GM12878 (cell line): ENCODE data around the gene LEP.
"Not testable (repeated sequence)": the region's sequence is repeated elsewhere in the genome, so short reads cannot be mapped to it uniquely, and the experiment has no call there.

ENCODE experiments used
- CTCF ChIP-seq, 3 experiments: IDR thresholded peaks in 2 of 3; conservative IDR thresholded peaks in 1 of 3; 2 replicates each; pipeline ENCODE4 v1.5.1; 2011; ENCODE audit warnings: low read depth in 3 of 3, low read length in 3 of 3, mild to moderate bottlenecking in 3 of 3, control low read depth in 2 of 3, moderate library complexity in 2 of 3, inconsistent platforms in 1 of 3, mixed read lengths in 1 of 3; ENCODE audit not compliant: control insufficient read depth in 2 of 3, insufficient read depth in 1 of 3; ENCODE audit errors: extremely low read depth in 1 of 3
- EZH2 ChIP-seq: IDR thresholded peaks from 2 replicates; pipeline ENCODE4 v1.6.1; 2012; ENCODE audit warnings: low read depth, mild to moderate bottlenecking, control low read depth, inconsistent platforms, low read length, borderline replicate concordance; ENCODE audit not compliant: control insufficient read depth
- GABPA ChIP-seq: IDR thresholded peaks from 2 replicates; pipeline ENCODE4 v1.6.1; 2014; ENCODE audit warnings: antibody characterized with exemption, low read depth, mild to moderate bottlenecking, inconsistent platforms
- NFXL1 ChIP-seq: fragments of 450-650 bp; IDR thresholded peaks from 2 replicates; pipeline ENCODE4 v1.6.1; 2017; ENCODE audit warnings: antibody characterized with exemption, mild to moderate bottlenecking, borderline replicate concordance
- POLR2AphosphoS5 ChIP-seq: IDR thresholded peaks from 2 replicates; pipeline ENCODE4 v1.6.1; 2011; ENCODE audit warnings: mild to moderate bottlenecking, low read length, inconsistent platforms
- RBBP5 ChIP-seq: fragments of 200-600 bp; sonication (generic); conservative IDR thresholded peaks from 2 replicates; pipeline ENCODE4 v1.6.1; 2016
- REST ChIP-seq: IDR thresholded peaks from 2 replicates; pipeline ENCODE4 v1.6.1; 2012; ENCODE audit warnings: mild to moderate bottlenecking, low read depth, low read length
- SRF ChIP-seq, 2 experiments: IDR thresholded peaks; 2 replicates each; pipeline ENCODE4 v1.6.1; 2011; ENCODE audit warnings: low read depth in 2 of 2, low read length in 2 of 2, mild to moderate bottlenecking in 1 of 2, moderate library complexity in 1 of 2
- TAF1 ChIP-seq: IDR thresholded peaks from 2 replicates; pipeline ENCODE4 v1.6.1; 2011; ENCODE audit warnings: mild to moderate bottlenecking, low read depth, low read length, borderline replicate concordance
- TCF7 ChIP-seq: IDR thresholded peaks from 2 replicates; pipeline ENCODE4 v1.6.1; 2014; ENCODE audit warnings: antibody characterized with exemption, borderline replicate concordance
- USF1 ChIP-seq: IDR thresholded peaks from 2 replicates; pipeline ENCODE4 v1.6.1; 2011; ENCODE audit warnings: borderline replicate concordance, low read depth, mild to moderate bottlenecking, moderate library complexity, mixed read lengths, low read length; ENCODE audit not compliant: insufficient read depth; ENCODE audit errors: extremely low read length
- TF ChIP-seq, protein P1 (sequence below): fragments of 450-650 bp; IDR thresholded peaks from 2 replicates; pipeline ENCODE4 v1.6.1; 2017; ENCODE audit warnings: mild to moderate bottlenecking, moderate library complexity
- TF ChIP-seq, protein P2 (sequence below): IDR thresholded peaks from 2 replicates; pipeline ENCODE4 v1.6.1; 2011; ENCODE audit warnings: mild to moderate bottlenecking, low read depth, low read length, moderate library complexity; ENCODE audit not compliant: insufficient replicate concordance
- TF ChIP-seq, protein P3 (sequence below): fragments of 450-650 bp; conservative IDR thresholded peaks from 2 replicates; pipeline ENCODE4 v1.6.1; 2017; ENCODE audit warnings: mild to moderate bottlenecking, moderate library complexity

- not testable (repeated sequence) for TF ChIP-seq CTCF (IDR thresholded peaks at IDR 0.05 in 2 of 3, conservative IDR thresholded peaks at IDR 0.05 in 1 of 3; ENCODE audit: control insufficient read depth in 2 of 3, extremely low read depth in 1 of 3, insufficient read depth in 1 of 3, low read depth in 3 of 3, low read length in 3 of 3); NFXL1; GABPA; TAF1; SRF (IDR thresholded peaks at IDR 0.05; ENCODE audit: low read depth in 2 of 2, low read length in 2 of 2); POLR2AphosphoS5; TCF7; REST; RBBP5; USF1; EZH2
- TF ChIP-seq, protein P1, sequence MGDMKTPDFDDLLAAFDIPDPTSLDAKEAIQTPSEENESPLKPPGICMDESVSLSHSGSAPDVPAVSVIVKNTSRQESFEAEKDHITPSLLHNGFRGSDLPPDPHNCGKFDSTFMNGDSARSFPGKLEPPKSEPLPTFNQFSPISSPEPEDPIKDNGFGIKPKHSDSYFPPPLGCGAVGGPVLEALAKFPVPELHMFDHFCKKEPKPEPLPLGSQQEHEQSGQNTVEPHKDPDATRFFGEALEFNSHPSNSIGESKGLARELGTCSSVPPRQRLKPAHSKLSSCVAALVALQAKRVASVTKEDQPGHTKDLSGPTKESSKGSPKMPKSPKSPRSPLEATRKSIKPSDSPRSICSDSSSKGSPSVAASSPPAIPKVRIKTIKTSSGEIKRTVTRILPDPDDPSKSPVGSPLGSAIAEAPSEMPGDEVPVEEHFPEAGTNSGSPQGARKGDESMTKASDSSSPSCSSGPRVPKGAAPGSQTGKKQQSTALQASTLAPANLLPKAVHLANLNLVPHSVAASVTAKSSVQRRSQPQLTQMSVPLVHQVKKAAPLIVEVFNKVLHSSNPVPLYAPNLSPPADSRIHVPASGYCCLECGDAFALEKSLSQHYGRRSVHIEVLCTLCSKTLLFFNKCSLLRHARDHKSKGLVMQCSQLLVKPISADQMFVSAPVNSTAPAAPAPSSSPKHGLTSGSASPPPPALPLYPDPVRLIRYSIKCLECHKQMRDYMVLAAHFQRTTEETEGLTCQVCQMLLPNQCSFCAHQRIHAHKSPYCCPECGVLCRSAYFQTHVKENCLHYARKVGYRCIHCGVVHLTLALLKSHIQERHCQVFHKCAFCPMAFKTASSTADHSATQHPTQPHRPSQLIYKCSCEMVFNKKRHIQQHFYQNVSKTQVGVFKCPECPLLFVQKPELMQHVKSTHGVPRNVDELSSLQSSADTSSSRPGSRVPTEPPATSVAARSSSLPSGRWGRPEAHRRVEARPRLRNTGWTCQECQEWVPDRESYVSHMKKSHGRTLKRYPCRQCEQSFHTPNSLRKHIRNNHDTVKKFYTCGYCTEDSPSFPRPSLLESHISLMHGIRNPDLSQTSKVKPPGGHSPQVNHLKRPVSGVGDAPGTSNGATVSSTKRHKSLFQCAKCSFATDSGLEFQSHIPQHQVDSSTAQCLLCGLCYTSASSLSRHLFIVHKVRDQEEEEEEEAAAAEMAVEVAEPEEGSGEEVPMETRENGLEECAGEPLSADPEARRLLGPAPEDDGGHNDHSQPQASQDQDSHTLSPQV = not testable (repeated sequence)
- TF ChIP-seq, protein P2, sequence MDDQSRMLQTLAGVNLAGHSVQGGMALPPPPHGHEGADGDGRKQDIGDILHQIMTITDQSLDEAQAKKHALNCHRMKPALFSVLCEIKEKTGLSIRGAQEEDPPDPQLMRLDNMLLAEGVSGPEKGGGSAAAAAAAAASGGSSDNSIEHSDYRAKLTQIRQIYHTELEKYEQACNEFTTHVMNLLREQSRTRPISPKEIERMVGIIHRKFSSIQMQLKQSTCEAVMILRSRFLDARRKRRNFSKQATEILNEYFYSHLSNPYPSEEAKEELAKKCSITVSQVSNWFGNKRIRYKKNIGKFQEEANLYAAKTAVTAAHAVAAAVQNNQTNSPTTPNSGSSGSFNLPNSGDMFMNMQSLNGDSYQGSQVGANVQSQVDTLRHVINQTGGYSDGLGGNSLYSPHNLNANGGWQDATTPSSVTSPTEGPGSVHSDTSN = not testable (repeated sequence)
- TF ChIP-seq, protein P3, sequence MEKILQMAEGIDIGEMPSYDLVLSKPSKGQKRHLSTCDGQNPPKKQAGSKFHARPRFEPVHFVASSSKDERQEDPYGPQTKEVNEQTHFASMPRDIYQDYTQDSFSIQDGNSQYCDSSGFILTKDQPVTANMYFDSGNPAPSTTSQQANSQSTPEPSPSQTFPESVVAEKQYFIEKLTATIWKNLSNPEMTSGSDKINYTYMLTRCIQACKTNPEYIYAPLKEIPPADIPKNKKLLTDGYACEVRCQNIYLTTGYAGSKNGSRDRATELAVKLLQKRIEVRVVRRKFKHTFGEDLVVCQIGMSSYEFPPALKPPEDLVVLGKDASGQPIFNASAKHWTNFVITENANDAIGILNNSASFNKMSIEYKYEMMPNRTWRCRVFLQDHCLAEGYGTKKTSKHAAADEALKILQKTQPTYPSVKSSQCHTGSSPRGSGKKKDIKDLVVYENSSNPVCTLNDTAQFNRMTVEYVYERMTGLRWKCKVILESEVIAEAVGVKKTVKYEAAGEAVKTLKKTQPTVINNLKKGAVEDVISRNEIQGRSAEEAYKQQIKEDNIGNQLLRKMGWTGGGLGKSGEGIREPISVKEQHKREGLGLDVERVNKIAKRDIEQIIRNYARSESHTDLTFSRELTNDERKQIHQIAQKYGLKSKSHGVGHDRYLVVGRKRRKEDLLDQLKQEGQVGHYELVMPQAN = not testable (repeated sequence)
Measured at GRCh38 chr7:128239146-128239545, 1.9 kb upstream of the LEP start.
